NCI-H1417 treated with DMSO at 0.1 percent for 48 hours (cell line): ENCODE data around the gene DNAH1.

Experiments used
- DNase-seq: peaks from one replicate; lab custom pipeline; 2025; lab: John Stamatoyannopoulos, UW

Gene DNAH1

GRCh38 chr3:52311576-52312119, 4.5 kb upstream of the DNAH1 start:
- DNase-seq: peak; percentile 64

GRCh38 chr3:52313188-52313773, 2.8 kb upstream of the DNAH1 start:
- no peak for DNase-seq

DNA sequence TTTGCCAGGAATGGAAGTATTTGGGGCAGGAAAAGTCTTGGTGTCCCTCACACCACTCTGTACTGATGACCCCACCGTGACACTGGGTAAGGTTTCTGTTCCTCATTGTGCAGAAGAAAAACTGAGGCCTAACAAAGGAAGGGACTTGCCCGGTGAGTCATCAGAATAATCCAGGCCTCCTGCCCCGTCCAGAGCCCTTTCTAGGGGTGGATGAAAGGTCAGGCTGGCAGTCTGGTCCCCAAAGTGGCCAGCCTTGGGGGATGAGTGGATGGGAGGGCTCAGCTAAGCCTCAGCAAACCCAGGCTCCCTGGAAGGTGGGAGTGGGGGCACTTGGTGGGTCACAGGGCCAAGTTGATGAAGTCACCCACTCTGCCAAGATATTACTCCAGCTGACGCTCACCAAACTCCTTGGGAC, 2.3 kb upstream of the DNAH1 start:
- no peak for DNase-seq

- DNase-seq: no peak
Observed at GRCh38 chr3:52314489-52314888, 1.6 kb upstream of the DNAH1 start.

- DNase-seq: no peak
Observed at GRCh38 chr3:52315006-52315405, 1.1 kb upstream of the DNAH1 start.

- DNase-seq: no peak
Observed at GRCh38 chr3:52317208-52318000, 1.3 kb downstream of the DNAH1 start.

GRCh38 chr3:52318186-52318816, 2.2 kb downstream of the DNAH1 start:
- DNase-seq: no peak

DNA sequence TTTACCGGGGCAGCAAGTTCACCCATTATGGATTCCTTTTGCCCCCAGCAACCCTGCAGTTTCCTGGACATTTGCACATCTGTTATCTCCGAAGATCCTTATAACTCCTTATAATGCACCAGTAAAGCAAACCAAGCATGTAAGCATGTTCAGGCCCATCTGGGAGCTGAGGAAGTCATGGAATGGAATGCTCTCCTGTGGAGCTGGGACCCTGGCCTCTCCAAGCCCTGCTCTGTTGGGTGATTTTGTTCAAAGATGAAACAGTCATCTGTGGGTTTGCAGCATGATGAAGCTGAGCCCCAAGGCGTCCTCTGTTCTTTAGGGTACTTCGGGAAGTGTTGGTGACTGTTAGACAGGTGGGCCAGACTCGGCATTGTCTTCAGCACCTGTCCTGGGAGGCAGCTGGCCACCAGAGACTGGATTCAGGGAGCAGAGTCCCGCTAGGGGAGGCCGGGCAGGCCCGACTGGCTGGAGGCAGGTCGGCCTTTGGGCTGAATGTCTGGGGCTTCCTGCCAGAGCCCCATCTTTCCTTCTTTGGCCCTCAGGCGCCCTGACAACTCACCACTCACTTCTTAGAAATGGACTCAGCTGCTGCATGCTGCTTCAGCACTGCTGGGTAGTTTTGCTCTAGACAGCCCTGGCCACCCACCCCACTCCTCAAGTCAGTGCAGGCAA, 3.9 kb downstream of the DNAH1 start:
- DNase-seq: no peak

DNA sequence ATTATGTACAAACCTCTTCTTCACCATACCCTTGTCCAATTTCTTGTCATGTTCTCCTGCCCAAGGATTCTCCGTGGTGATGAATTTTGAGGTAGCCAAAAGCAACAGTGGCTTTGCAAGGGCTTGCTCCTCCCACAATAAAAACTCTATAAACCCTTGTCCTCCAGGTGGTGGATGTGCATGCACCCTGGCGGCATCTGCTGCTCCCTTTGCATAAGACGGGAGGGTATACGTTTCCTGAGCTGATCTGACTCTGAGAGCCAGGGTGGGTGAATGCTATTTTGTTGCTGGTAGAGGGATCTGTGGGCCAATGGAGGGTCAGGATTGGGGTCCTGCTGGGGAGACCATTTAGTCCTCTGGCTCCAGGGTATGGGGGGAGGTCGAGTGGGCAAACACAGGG, 5.4 kb downstream of the DNAH1 start:
- DNase-seq: no peak

DNA sequence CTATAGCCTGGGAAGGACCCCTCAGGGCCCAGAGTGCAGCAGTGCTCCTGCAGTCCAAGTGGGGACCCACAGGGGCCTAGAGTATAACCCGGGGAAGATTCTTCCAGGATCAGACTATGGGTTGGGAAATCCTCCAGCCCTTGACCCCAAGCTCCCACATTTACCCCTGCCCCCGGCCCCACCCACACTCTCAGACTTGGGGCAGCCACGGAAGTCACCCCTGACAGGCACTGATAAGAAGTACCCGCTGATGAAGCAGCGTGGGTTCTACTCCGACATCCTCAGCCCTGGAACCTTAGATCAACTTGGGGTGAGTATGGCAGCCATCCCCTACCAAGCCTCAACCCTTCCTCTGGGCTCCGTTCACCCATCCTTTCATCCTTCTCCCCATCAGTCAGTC, 6.3 kb downstream of the DNAH1 start:
- no peak for DNase-seq

DNA sequence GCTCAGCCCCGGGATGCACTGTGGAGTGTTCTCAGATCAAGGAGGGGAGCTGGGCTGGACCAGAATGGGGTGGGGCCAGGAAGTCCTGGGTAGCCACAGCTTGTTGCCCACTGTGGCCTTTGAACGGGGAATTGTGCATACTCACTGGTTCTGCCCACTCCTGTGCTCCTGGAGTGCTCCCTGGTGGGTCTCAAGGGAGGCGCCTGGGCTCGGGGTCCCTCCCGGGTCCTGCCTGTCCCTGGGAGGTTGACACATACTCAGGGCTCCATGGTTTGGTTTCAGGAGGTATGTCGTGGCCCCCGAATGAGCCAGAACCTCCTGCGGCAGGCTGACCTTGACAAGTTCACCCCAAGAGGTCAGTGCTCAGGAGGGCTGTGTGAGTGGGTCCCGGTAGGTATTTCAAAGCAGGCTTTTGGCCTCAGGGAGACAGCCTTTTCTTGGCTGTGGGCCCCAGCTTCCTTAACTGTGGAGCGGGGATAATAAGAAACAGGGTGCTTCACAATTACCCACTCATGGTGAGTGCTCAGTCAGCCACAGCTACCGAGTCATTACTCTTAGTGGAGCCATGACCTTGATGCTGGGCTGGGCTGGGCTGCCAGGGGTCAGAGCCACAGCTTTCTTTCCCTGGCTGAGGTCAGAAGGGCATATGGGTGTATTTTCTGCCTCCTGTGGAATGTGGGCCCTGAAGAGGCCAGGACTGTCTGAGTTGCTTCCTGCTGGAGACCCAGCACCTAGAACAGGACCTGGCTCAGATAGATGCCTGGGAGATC, 7.6 kb downstream of the DNAH1 start:
- DNase-seq: no peak

DNA sequence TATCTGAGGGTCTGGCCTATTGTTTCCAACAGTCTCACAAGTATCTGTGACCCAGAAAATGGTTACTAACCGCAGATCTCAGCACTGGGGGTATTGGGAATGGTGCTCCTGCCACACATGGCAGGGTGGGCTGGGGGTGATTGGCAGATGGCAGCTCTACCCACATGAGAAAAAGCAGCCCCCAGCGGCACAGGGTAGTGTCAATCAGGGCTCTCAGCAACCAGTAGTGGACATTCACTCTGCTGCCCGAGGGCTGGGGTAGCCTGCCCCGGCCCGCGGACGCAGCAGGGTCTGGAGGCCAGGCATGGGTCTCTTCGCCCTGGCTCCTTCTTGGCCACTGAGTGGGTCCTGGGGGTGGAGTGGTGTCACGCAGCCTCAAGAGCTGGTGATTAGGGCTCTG, 8.6 kb downstream of the DNAH1 start:
- no peak for DNase-seq

GRCh38 chr3:52325686-52326085, 9.6 kb downstream of the DNAH1 start:
- DNase-seq: no peak

GRCh38 chr3:52326976-52327375, 10.9 kb downstream of the DNAH1 start:
- no peak for DNase-seq

DNA sequence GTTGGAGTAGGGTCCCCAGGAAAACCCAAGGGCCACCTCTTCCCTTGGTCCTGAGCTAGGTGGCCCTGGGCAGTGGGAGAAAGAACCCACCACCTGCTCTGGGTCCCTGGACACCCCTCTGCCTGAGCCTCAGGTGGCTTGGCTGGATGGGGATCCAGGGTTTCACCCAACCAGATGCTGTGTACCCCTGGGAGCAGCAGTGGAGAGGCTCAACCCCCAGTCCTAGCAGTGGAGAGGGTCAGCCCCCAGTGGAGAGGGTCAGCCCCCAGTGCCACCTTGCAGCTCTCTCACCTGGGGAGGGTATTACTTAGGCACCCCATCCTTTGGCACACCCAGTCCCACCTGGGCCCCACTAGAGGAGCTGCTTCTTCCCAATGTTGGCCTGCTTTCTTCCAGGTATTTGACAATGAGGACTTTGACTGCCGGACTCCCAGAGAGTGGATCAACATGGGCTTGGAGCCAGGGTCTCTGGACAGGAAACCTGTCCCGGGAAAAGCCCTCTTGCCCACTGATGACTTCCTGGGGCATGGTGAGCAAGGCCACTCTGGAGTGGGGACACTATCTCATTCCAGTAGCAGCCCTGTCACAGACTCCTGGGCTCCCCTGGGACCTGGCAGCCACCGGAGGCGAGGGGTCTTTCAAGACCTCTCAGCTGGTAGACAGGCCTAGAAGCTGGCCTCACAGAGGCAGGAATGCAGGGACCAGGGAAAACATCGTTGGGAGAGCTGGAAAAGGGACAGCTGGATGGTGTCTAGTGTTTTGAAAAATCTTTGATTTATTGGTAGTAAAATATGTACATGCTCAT, 11.6 kb downstream of the DNAH1 start:
- DNase-seq: no peak

- no peak for DNase-seq
Observed at GRCh38 chr3:52328536-52329080, 12.5 kb downstream of the DNAH1 start.

DNA sequence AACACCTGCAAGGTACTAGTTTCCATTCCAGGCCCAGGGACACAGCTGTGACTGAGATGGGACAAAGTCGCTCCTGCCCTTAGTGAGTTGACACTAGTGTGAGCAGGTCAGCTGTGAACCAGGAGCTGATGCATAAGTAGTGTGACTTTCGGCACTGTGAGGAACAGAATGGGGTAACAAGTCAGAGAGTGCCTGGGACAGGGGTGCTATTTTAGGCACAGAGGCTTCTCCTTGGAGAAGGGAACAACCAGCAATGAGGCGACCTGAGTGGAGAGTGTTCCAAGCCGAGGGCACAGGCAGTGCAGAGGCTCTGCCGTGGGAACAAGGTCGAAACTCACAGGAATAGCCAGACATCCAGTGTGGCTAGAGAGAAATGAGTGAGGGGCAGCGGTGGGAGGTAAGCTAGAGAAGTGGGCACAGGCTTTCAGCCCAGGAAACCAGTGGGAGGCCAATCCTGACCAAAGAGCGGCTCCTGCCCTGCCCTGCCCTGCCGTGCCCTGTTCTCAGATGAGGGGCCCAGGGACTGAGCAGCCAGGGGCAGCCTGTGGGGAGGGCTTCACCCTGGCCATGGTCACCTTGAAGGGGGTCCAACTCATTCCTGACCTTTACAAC, 14.2 kb downstream of the DNAH1 start:
- DNase-seq: no peak

DNA sequence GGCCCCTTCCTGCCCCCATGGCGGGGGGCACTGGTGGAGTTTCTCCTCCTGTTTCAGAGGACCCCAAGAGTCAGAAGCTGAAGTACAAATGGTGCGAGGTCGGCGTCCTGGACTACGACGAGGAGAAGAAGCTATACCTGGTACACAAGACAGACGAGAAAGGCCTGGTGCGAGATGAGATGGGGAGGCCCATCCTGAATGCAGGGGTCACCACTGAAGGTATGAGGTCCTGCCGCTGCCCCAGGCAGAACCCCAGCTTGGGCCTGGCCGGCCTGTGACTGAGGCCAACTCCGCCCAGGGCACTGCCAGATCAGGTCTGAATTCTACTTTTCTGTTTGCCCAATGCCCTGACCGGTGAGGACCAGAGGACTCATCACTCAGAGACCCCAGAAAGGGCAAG, 15.0 kb downstream of the DNAH1 start:
- no peak for DNase-seq

- no peak for DNase-seq
Observed at GRCh38 chr3:52331906-52332305, 15.8 kb downstream of the DNAH1 start.

DNA sequence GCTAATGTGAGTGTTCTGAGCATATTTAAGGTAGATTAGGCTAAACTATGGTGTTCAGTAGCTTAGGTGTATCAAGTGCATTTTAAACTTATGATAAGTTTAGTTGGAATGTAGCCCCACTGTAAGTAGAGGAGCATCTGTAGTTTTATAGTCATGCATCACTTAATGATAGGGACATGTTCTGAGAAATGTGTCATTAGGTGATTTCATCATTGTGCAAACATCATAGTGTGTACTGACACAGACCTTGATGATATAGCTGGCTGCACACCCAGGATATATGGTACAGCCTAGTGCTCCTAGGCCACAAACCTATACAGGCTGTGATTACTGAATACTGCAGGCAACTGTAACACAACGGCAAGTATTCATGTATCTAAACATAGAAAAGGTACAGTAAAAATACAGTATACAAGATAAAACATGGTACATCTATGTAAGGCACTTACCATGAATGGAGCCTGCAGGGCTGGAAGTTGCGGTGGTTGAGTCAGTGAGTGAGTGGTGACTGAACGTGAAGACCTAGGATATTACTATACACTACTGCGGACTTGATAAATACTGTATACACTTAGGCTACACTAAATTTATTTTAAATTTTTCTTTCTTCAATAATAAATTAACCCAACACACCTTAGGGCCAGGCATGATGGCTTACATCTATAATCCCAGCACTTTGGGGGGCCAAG, 17.9 kb downstream of the DNAH1 start:
- DNase-seq: no peak
